Keratinocyte (primary cell): ENCODE data around the gene LY86.

Experiments
- CTCF ChIP-seq, 3 experiments: IDR thresholded peaks in 1 of 3; conservative IDR thresholded peaks in 1 of 3; optimal IDR thresholded peaks in 1 of 3; 2 replicates in 2 of 3; 3 replicates in 1 of 3; pipeline versions ENCODE3 to v1.5.1; 2011; ENCODE audit warnings: low read length in 3 of 3, mild to moderate bottlenecking in 3 of 3, moderate library complexity in 2 of 3, control low read depth in 1 of 3, inconsistent platforms in 1 of 3; ENCODE audit not compliant: insufficient read depth in 2 of 3; ENCODE audit errors: extremely low read depth in 1 of 3
- EZH2 ChIP-seq: IDR thresholded peaks from one replicate; pipeline ENCODE4 v1.6.1; 2012; ENCODE audit warnings: inconsistent platforms, mild to moderate bottlenecking, low read length, moderate library complexity

GRCh38 chr6:6570929-6571671 is 17.4 kb upstream of the LY86 start:
- TF ChIP-seq CTCF (optimal IDR thresholded peaks at IDR 0.05 in 1 of 3, IDR thresholded peaks at IDR 0.05 in 1 of 3, conservative IDR thresholded peaks at IDR 0.05 in 1 of 3; ENCODE audit: extremely low read depth in 1 of 3, insufficient read depth in 2 of 3, low read length in 3 of 3): no peak
- TF ChIP-seq EZH2: no peak
